SK-N-SH (cell line): ENCODE data around the gene SRRD. TPM values are rescaled to one million over a fixed set of nuclear protein-coding genes. Genes with fewer than 3 reads are reported as not detected.

ENCODE experiments used
- CTCF ChIA-PET: fragments of 300-600, 350-600 bp; formaldehyde crosslinking; extraction: SDS; loops from one replicate; lab custom pipeline; 2021; lab: Yijun Ruan, JAX
- POLR2A ChIA-PET: fragments of 350-600 bp; sonication (Branson Sonifier 250); formaldehyde crosslinking; extraction: SDS; loops from one replicate; lab custom pipeline; 2020; ENCODE audit warnings: antibody characterized with exemption, inconsistent platforms; lab: Yijun Ruan, JAX
- DNase-seq: peaks from one replicate; pipeline ENCODE4 v3.0.0; 2012
- H2AFZ ChIP-seq: fragments of 200-600 bp; sonication (generic); 2 replicates; pipeline ENCODE4 v1.8.1; 2016; ENCODE audit warnings: antibody characterized with exemption, mild to moderate bottlenecking, low read depth
- H3F3A ChIP-seq: fragments of 200-600 bp; sonication (generic); replicated peaks from 2 replicates; pipeline ENCODE3; 2016; ENCODE audit warnings: antibody characterized with exemption, mild to moderate bottlenecking; ENCODE audit not compliant: insufficient read depth
- H3K27ac ChIP-seq, 2 experiments: fragments of 200-500 bp in 1 of 2; fragments of 200-600 bp in 1 of 2; sonication (Bioruptor generic) in 1 of 2; sonication (generic), shearing (Covaris generic) in 1 of 2; 2 replicates each; pipeline versions ENCODE4 v1.5.1 to v1.6.1; 2014 to 2016; ENCODE audit warnings: low read depth in 2 of 2, inconsistent platforms in 1 of 2, low read length in 1 of 2, mild to moderate bottlenecking in 1 of 2, mixed read lengths in 1 of 2
- H3K27me3 ChIP-seq: fragments of 200-600 bp; sonication (generic), shearing (Covaris generic); 2 replicates; pipeline ENCODE4 v1.6.1; 2016; ENCODE audit warnings: mixed run types; ENCODE audit not compliant: insufficient read depth
- H3K36me3 ChIP-seq, 2 experiments: fragments of 200-500 bp in 1 of 2; fragments of 200-600 bp in 1 of 2; sonication (Bioruptor generic) in 1 of 2; sonication (generic) in 1 of 2; replicated peaks in 1 of 2; 2 replicates each; pipeline versions ENCODE3 to v1.5.1; 2014 to 2016; ENCODE audit warnings: low read length in 1 of 2, mild to moderate bottlenecking in 1 of 2; ENCODE audit not compliant: insufficient read depth in 2 of 2, control insufficient read depth in 1 of 2
- H3K4me1 ChIP-seq, 2 experiments: fragments of 200-500 bp in 1 of 2; fragments of 200-600 bp in 1 of 2; sonication (Bioruptor generic) in 1 of 2; sonication (generic), shearing (Covaris generic) in 1 of 2; 2 replicates each; pipeline versions ENCODE4 v1.5.1 to v1.6.1; 2014 to 2016; ENCODE audit warnings: low read depth in 1 of 2, low read length in 1 of 2, mixed run types in 1 of 2; ENCODE audit not compliant: insufficient read depth in 2 of 2, control insufficient read depth in 1 of 2
- H3K4me2 ChIP-seq: fragments of 200-600 bp; sonication (generic), shearing (Covaris generic); 2 replicates; pipeline ENCODE4 v1.6.1; 2017; ENCODE audit warnings: mixed run types
- H3K4me3 ChIP-seq, 2 experiments: fragments of 200-500 bp in 1 of 2; fragments of 200-600 bp in 1 of 2; sonication (Bioruptor generic) in 1 of 2; sonication (generic), shearing (Covaris generic) in 1 of 2; 2 replicates each; pipeline versions ENCODE4 v1.5.1 to v1.8.1; 2014 to 2016; ENCODE audit warnings: low read depth in 2 of 2, inconsistent platforms in 1 of 2, low read length in 1 of 2, mild to moderate bottlenecking in 1 of 2, mixed read lengths in 1 of 2, moderate library complexity in 1 of 2
- H3K79me2 ChIP-seq: fragments of 200-600 bp; sonication (generic); 2 replicates; pipeline ENCODE4 v1.8.1; 2017; ENCODE audit warnings: mild to moderate bottlenecking; ENCODE audit not compliant: insufficient read depth
- H3K9ac ChIP-seq: fragments of 200-600 bp; sonication (generic); 2 replicates; pipeline ENCODE4 v1.6.1; 2017; ENCODE audit warnings: mixed run types
- H3K9me2 ChIP-seq: fragments of 200-600 bp; sonication (generic); 2 replicates; pipeline ENCODE4 v1.6.1; 2017; ENCODE audit warnings: mixed run types
- H3K9me3 ChIP-seq: fragments of 200-600 bp; sonication (generic); 2 replicates; pipeline ENCODE4 v1.6.1; 2017; ENCODE audit warnings: mixed run types, mild to moderate bottlenecking, moderate library complexity
- H4K20me1 ChIP-seq: fragments of 200-600 bp; sonication (generic); 2 replicates; pipeline ENCODE4 v1.6.1; 2017; ENCODE audit warnings: mild to moderate bottlenecking, mixed run types; ENCODE audit not compliant: insufficient read depth
- CTCF ChIP-seq: fragments of 200-600 bp; sonication (generic); IDR thresholded peaks from 2 replicates; pipeline ENCODE4 v1.6.1; 2017; ENCODE audit warnings: antibody characterized with exemption, mild to moderate bottlenecking, moderate library complexity
- EZH2phosphoT487 ChIP-seq: fragments of 200-600 bp; sonication (generic); IDR thresholded peaks from 2 replicates; pipeline ENCODE4 v1.6.1; 2017; ENCODE audit warnings: low read depth, mixed run types, mild to moderate bottlenecking, antibody characterized with exemption, moderate library complexity, borderline replicate concordance
- FOXJ3 ChIP-seq: sonication (generic); formaldehyde crosslinking; IDR thresholded peaks from 2 replicates; pipeline ENCODE4 v1.5.1; 2020; ENCODE audit warnings: mild to moderate bottlenecking, missing genetic modification reagents
- FOXM1 ChIP-seq: IDR thresholded peaks from 2 replicates; pipeline ENCODE4 v1.4.0; 2012; ENCODE audit warnings: low read depth, mild to moderate bottlenecking
- GABPA ChIP-seq: IDR thresholded peaks from 2 replicates; pipeline ENCODE4 v1.4.0; 2012; ENCODE audit warnings: low read depth, mild to moderate bottlenecking
- GATA2 ChIP-seq: sonication (generic); formaldehyde crosslinking; IDR thresholded peaks from 2 replicates; pipeline ENCODE4 v1.5.0; 2020; ENCODE audit warnings: mild to moderate bottlenecking, missing genetic modification reagents
- JUND ChIP-seq: IDR thresholded peaks from 2 replicates; pipeline ENCODE4 v1.4.0; 2012
- MXI1 ChIP-seq: IDR thresholded peaks from 2 replicates; pipeline ENCODE4 v1.6.1; 2012; ENCODE audit warnings: mild to moderate bottlenecking, low read depth, low read length, improper control_type of control experiment
- NFIC ChIP-seq: IDR thresholded peaks from 2 replicates; pipeline ENCODE4 v1.4.0; 2012; ENCODE audit warnings: borderline replicate concordance
- POLR2AphosphoS5 ChIP-seq: IDR thresholded peaks from 2 replicates; pipeline ENCODE4 v1.6.1; 2012; ENCODE audit warnings: low read depth, low read length
- RAD21 ChIP-seq: IDR thresholded peaks from 2 replicates; pipeline ENCODE4 v1.6.1; 2012; ENCODE audit warnings: mild to moderate bottlenecking, low read length
- RCOR1 ChIP-seq: fragments of 150-350 bp; IDR thresholded peaks from 2 replicates; pipeline ENCODE4 v1.6.1; 2017; ENCODE audit warnings: antibody characterized with exemption, low read length
- RFX5 ChIP-seq: IDR thresholded peaks from 2 replicates; pipeline ENCODE4 v1.6.1; 2012; ENCODE audit warnings: mild to moderate bottlenecking, improper control_type of control experiment, low read length
- RXRA ChIP-seq: IDR thresholded peaks from 2 replicates; pipeline ENCODE4 v1.4.0; 2012; ENCODE audit warnings: low read depth, mild to moderate bottlenecking, borderline replicate concordance
- SMC3 ChIP-seq: IDR thresholded peaks from 2 replicates; pipeline ENCODE4 v1.6.1; 2012; ENCODE audit warnings: low read depth, low read length, improper control_type of control experiment
- TAF1 ChIP-seq: IDR thresholded peaks from 2 replicates; pipeline ENCODE4 v1.6.1; 2012; ENCODE audit warnings: low read depth, mild to moderate bottlenecking, low read length, moderate library complexity, borderline replicate concordance
- TCF12 ChIP-seq: IDR thresholded peaks from 2 replicates; pipeline ENCODE4 v1.4.0; 2012
- TEAD4 ChIP-seq: IDR thresholded peaks from 2 replicates; pipeline ENCODE4 v1.4.0; 2012; ENCODE audit warnings: mild to moderate bottlenecking, borderline replicate concordance; ENCODE audit not compliant: insufficient read depth
- ZBTB33 ChIP-seq: IDR thresholded peaks from 2 replicates; pipeline ENCODE4 v1.4.0; 2012; ENCODE audit warnings: low read depth, borderline replicate concordance
- WGBS: methylation state at CpG from one replicate; pipeline ENCODE4 v1.1.6; 2017; ENCODE audit warnings: low lambda C conversion rate; 5-methylcytosine and 5-hydroxymethylcytosine counted together
- polyA plus RNA-seq, 3 experiments: library from polyadenylated mRNA; depleted of rRNA; stranded (reverse); fragments of >200 nt; gene quantifications; 2 replicates each; pipeline ENCODE4 v1.2.3, GENCODE V29; 2012
- TF ChIP-seq, protein P1 (sequence below): IDR thresholded peaks from 2 replicates; pipeline ENCODE4 v1.4.0; 2012; ENCODE audit warnings: low read depth, borderline replicate concordance
- TF ChIP-seq, protein P2 (sequence below): IDR thresholded peaks from 2 replicates; pipeline ENCODE4 v1.6.1; 2012; ENCODE audit warnings: mild to moderate bottlenecking, low read depth, low read length, moderate library complexity

SRRD gene
- polyA plus RNA-seq, 1 of the 3 experiments (the other 2 are of a cell fraction), result 12.9 TPM

DNA sequence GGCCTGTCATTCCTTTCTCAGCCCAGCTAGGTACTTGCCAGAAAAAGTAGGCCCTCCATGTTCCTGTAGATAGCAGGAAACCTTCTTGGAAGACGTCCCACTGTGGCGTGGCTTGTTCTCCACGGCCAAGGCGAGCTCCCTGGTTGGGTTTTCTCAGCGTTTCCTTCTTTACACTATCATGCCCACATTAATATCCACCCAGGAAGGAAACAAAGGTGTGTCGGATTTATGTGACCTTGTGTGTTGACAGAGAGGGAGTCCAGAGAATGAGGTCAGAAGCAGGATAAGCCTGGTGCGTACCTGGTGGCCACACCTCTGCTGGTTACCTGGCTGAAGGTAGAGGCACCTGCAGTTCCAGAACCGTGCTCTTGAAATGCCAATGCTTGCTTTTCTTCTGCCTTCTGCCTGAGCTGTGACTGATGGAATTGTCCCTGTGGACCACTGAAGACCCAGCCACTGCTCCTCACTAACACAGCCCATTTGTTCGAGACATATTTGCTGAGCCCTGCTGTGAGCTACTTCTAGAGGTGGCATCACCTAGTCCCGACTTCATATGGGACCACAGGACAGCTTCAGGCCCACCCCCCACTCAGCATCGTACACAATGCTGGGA, 46.7 kb upstream of the SRRD start (continued):
- TF ChIP-seq, protein P1, sequence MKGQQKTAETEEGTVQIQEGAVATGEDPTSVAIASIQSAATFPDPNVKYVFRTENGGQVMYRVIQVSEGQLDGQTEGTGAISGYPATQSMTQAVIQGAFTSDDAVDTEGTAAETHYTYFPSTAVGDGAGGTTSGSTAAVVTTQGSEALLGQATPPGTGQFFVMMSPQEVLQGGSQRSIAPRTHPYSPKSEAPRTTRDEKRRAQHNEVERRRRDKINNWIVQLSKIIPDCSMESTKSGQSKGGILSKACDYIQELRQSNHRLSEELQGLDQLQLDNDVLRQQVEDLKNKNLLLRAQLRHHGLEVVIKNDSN, result no peak
- no peak for TF ChIP-seq ZBTB33
- TF ChIP-seq, all 33 proteins: peak for 0

DNA sequence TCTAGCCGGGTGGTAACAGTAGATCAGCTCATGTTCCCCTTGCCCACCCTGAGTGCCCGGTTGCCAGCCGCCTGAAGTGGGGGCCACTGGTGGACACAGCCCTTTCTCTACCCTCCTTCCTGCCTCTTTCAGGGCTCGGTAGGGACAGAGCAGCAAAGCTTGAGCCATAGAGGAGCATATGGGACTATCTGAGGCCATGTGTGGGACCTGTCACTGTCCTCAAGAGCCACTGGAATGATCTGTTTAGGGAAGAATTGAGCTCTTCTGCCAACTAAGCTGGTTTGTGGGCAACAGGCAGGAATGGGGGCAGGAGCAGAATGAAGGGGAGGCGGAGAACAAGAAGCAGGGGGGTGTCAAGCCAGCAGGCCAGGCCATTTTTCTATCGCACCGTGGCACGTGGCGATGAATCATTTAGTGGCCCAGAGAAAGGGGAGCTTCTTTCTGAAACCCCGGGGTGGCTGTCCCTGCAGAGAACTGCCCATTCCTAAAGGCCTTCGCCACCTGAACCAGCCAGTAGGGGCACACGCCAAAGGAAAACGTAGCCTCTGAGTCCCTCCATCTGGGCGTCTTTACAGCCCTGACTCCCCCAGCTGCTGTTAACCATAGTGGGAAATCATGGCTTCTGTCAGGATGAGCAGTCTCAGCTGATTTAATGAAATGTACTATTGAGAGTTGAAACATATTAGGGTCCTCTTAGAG, 45.8 kb upstream of the SRRD start:
- no peaks in the 10 kb centered on the region; a peak in 1 of 4 replicates for H3K4me1 ChIP-seq
- CTCF ChIA-PET, result interaction anchor here (0.8 to 2.4 kb wide), 3 partner anchors 23 to 72 kb away, joined by 3 to 18 read pairs (median 6); no protein-coding TSS in a partner anchor
- H3F3A ChIP-seq, result no peaks in the 10 kb centered on the region
- H3K9me2 ChIP-seq, result no peaks in the 10 kb centered on the region
- no peak overlapping the region for H2AFZ ChIP-seq
- H3K27me3 ChIP-seq, result no peaks in the 10 kb centered on the region
- H3K9me3 ChIP-seq, result no peaks in the 10 kb centered on the region
- POLR2A ChIA-PET, result interaction anchor here (1.0 kb wide), 1 partner anchor 46 kb away, joined by 3 read pairs; the partner anchor contains the start of genes HPS4 and SRRD
- no peaks in the 10 kb centered on the region for H4K20me1 ChIP-seq
- H3K79me2 ChIP-seq, result no peaks in the 10 kb centered on the region
- H3K4me3 ChIP-seq, result no peak overlapping the region
- no peak overlapping the region for H3K9ac ChIP-seq
- peaks cover 0 to 12% of the 10 kb centered on the region in 2 experiments for H3K36me3 ChIP-seq
- H3K4me2 ChIP-seq, result no peak overlapping the region
- no peak for TF ChIP-seq TCF12
- no peak for TF ChIP-seq FOXJ3 (CRISPR knock-in tag)
- TF ChIP-seq GATA2, result no peak
- no peak for TF ChIP-seq MXI1
- TF ChIP-seq RAD21, result no peak
- TF ChIP-seq RXRA, result no peak
- TF ChIP-seq CTCF, result no peak
- no peak for TF ChIP-seq GABPA
- no peak for TF ChIP-seq SMC3
- TF ChIP-seq FOXM1, result no peak
- TF ChIP-seq TAF1, result no peak
- no peak for TF ChIP-seq NFIC
- no peak for TF ChIP-seq TEAD4
- TF ChIP-seq RFX5, result no peak
- no peak for TF ChIP-seq RCOR1
- no peak for TF ChIP-seq POLR2AphosphoS5
- no peak for TF ChIP-seq JUND
- TF ChIP-seq, protein P2, sequence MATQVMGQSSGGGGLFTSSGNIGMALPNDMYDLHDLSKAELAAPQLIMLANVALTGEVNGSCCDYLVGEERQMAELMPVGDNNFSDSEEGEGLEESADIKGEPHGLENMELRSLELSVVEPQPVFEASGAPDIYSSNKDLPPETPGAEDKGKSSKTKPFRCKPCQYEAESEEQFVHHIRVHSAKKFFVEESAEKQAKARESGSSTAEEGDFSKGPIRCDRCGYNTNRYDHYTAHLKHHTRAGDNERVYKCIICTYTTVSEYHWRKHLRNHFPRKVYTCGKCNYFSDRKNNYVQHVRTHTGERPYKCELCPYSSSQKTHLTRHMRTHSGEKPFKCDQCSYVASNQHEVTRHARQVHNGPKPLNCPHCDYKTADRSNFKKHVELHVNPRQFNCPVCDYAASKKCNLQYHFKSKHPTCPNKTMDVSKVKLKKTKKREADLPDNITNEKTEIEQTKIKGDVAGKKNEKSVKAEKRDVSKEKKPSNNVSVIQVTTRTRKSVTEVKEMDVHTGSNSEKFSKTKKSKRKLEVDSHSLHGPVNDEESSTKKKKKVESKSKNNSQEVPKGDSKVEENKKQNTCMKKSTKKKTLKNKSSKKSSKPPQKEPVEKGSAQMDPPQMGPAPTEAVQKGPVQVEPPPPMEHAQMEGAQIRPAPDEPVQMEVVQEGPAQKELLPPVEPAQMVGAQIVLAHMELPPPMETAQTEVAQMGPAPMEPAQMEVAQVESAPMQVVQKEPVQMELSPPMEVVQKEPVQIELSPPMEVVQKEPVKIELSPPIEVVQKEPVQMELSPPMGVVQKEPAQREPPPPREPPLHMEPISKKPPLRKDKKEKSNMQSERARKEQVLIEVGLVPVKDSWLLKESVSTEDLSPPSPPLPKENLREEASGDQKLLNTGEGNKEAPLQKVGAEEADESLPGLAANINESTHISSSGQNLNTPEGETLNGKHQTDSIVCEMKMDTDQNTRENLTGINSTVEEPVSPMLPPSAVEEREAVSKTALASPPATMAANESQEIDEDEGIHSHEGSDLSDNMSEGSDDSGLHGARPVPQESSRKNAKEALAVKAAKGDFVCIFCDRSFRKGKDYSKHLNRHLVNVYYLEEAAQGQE, result no peak
- TF ChIP-seq EZH2phosphoT487, result no peak
- TF ChIP-seq, all 33 proteins: peak for 0
- DNase-seq, result no peak
- H3K27ac ChIP-seq, result no peak overlapping the region; a peak in 1 of 4 replicates
- 91% methylated on average over 9 of the region's 14 CpGs for WGBS
